Tibial nerve (tissue), 3 donors: ENCODE measurements around the gene SMAD3.

ENCODE experiments used
- POLR2A ChIP-seq, 2 donors: fragments of 450-650 bp; IDR thresholded peaks; one replicate each; pipeline ENCODE4 v1.6.1; 2017; ENCODE audit warnings: antibody characterized with exemption in 2 of 2, mild to moderate bottlenecking in 2 of 2, moderate library complexity in 2 of 2
- TF ChIP-seq, protein P1 (sequence below), 5 experiments: fragments of 200-600 bp in 3 of 5; fragments of 450-650 bp in 2 of 5; sonication (generic) in 3 of 5; IDR thresholded peaks; one replicate each; pipeline ENCODE4 v1.5.1; 2016 to 2019; ENCODE audit warnings: antibody characterized with exemption in 5 of 5, mild to moderate bottlenecking in 3 of 5, moderate library complexity in 2 of 5

- TF ChIP-seq, protein P1, sequence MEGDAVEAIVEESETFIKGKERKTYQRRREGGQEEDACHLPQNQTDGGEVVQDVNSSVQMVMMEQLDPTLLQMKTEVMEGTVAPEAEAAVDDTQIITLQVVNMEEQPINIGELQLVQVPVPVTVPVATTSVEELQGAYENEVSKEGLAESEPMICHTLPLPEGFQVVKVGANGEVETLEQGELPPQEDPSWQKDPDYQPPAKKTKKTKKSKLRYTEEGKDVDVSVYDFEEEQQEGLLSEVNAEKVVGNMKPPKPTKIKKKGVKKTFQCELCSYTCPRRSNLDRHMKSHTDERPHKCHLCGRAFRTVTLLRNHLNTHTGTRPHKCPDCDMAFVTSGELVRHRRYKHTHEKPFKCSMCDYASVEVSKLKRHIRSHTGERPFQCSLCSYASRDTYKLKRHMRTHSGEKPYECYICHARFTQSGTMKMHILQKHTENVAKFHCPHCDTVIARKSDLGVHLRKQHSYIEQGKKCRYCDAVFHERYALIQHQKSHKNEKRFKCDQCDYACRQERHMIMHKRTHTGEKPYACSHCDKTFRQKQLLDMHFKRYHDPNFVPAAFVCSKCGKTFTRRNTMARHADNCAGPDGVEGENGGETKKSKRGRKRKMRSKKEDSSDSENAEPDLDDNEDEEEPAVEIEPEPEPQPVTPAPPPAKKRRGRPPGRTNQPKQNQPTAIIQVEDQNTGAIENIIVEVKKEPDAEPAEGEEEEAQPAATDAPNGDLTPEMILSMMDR (IDR thresholded peaks at IDR 0.05), result no peak
- TF ChIP-seq POLR2A (IDR thresholded peaks at IDR 0.05), result no peak
Measured at GRCh38 chr15:67176195-67176971, 111.0 kb downstream of the SMAD3 start.
